Posterior vena cava (tissue), 2 donors: Measurements from ENCODE around the gene PUS7L. TPM values are rescaled to one million over a fixed set of nuclear protein-coding genes. Genes with fewer than 3 reads are reported as not detected.
"Not testable (repeated sequence)": the region's sequence is repeated elsewhere in the genome, so short reads cannot be mapped to it uniquely, and the experiment has no call there.

Source experiments
- DNase-seq: peaks from one replicate; pipeline ENCODE4 v3.0.0-alpha.2; 2020; ENCODE audit warnings: low spot score
- intact Hi-C, 2 donors: fragments of 100-400 bp; cut with DNase I; formaldehyde crosslinking; loops; one replicate each; pipeline versions ENCODE4 v1.14.1 to v1.14.2; 2022 to 2023
- total RNA-seq, 2 donors: library from RNA; stranded (reverse); fragmentation: NEBNext Ultra II Directional; extraction: Animal tissue kit (Norgen Biotek cat#: 25700); gene quantifications; one replicate each; pipeline ENCODE4 v1.2.1, GENCODE V29; 2021
- donor health status: DM: yes; HTN: yes; CAD: no.
- donor health status: DM: yes; HTN: yes; CAD: no.

The PUS7L gene
- total RNA-seq, 2 donors from 2014 or later: 16.5 to 18.1 TPM

DNA sequence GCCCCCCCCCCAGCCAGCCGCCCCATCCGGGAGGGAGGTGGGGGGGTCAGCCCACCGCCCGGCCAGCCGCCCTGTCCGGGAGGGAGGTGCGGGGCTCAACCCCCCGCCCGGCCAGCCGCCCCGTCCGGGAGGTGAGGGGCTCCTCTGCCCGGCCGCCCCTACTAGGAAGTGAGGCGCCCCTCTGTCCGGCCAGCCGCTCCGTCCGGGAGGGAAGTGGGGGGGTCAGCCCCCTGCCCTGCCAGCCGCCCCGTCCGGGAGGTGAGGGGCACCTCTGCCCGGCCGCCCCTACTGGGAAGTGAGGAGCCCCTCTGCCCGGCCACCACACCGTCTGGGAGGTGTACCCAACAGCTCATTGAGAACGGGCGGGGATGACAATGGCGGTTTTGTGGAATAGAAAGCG, 73.1 kb downstream of the PUS7L start:
- intact Hi-C loops: not testable (repeated sequence)

DNA sequence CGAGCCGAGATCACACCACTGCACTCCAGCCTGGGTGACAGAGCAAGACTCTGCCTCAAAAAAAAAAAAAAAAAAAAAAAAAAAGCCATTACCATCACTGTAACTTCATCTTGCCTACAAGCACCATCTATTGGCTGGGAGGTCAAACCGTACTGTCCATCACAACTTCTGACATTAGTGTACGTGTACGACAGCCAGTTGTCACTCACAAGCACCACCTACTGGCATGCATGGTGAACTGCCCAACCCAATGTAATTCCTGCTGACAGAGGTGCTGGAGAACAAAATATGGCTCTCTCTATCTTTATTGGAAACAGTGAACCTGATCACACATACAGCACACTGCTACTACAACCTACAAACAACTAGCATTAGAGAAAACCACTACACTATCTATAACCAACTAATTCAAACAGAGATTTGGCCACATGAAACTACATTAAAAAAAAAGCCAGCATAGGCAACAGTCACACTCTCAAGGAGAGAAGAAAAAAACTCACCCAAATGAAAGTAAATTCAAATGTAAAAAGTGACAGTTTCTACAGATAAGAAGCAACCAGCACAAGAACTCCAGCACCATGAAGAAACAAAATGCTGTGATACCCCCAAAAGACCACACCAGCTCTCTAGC, 82.3 kb downstream of the PUS7L start:
- intact Hi-C loops: no loop called here
- no peak for DNase-seq

More for the DNA sequence above, 73.1 kb downstream of the PUS7L start:
- DNase-seq: not testable (repeated sequence)

DNA sequence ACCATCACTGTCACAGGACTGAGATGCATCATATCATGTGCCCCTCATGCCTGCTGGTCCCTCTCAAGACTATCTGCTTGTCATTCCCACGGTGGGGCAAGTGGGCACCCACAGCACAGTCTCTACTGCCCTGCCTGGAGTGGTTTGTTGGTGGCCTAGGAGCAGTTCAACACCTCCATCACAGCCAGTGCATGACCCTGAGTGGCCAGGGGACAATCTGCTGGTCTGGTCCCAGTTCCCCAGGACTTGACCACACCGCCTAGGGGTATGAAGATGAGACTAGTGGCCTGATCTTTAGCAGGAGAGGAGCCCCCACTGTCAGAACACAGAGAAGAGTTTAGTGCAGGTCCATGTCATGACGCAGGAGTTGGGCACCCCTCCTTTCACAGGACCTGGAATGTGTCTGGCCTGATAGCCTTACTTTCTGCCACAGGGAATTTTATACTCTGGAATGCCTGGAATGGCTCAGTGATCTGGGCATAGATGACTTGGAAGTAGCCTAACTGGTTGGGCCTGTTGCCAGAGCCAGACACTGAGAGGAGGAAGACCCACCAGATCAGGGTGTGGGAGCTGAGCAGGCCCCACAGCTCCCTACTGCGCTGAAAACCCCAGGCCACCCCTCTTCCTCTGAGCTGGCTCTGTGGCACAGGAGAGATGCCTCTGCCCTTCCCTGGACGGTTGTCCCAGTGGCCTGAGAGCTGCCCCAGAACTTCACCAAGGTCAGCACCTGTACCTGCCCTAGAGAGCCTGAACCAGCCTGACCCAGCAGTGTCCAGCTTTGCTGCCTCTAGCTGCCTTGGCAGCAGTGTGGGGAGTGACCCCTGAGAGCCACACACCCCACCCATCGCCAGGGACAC, 83.3 kb downstream of the PUS7L start:
- intact Hi-C loops: no loop called here
- no peak for DNase-seq

DNA sequence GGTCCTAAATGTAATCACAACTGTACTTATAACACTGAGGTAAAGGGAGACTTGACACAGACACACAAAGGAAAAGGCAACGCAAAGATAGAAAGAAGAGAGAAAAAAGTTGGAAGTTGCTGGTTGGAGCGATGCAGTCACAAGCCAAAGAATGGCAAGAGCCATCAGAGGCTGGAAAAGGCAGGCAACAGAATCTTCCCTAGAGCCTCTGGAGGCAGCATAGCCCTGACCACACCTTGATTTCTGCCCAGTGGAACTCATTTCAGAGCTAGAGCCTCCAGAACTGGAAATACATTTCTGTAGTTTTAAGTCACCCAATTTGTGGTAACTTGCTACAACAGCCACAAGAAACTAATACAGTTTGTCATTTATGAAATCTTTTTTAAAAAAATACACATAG, 89.2 kb downstream of the PUS7L start:
- intact Hi-C loops: no loop called here
- no peak for DNase-seq

Other genes starting within 250 kb of the PUS7L start
- gene ADAMTS20, start 206.6 kb downstream of the PUS7L start, total RNA-seq: not detected
- gene IRAK4, start 161 bp upstream of the PUS7L start, total RNA-seq: 10 to 100 TPM; 19.9 to 21.5 TPM
- gene TWF1, start 47.5 kb upstream of the PUS7L start, total RNA-seq: 100 to 1,000 TPM; 104 to 110 TPM
- 10 to 100 TPM in 1 of 2 donors, 1 to 10 TPM in 1; 10.0 to 11.4 TPM for gene TMEM117, start 77.3 kb upstream of the PUS7L start, total RNA-seq